ENCODE results near the gene ADH4. TPM values are rescaled to one million over a fixed set of nuclear protein-coding genes. Genes with fewer than 3 reads are reported as not detected.
A peak's percentile ranks its signal among the peaks of the same experiment; 100 is the strongest.

The ADH4 gene
- polyA plus RNA-seq, 1 donor (not counting 4 experiments of a cell fraction or from before 2014, with no cell fraction given), result not detected

DNA sequence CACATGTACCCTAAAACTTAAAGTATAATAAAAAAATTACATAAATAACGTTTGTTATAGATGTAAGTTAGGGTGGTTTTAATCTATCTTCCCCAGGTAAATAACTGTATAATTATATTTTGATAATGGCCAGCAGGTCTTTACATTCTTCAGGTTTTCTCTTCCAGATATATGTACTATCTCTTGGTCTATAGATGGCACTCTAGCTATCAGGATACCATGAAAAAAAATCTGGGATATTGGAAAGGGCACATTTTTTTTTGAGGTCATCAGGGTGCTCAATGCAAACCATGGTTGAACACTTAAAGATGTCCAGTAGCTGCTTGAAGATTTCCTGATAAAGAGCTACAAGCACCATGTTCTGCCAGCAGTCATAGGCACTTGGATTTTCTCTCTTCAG lies 15.6 kb upstream of the ADH4 start:
- Histone ChIP-seq H3K4me1 (ENCODE audit: control insufficient read depth, extremely low read depth, insufficient read depth, low read length) (no peaks in the 10 kb centered on the region), H3K9me3 (ENCODE audit: control insufficient read depth, low read depth, low read length) (no peaks in the 10 kb centered on the region), H4K20me1 (ENCODE audit: control insufficient read depth, extremely low read depth, insufficient read depth, low read length) (no peaks in the 10 kb centered on the region), H3K4me2 (ENCODE audit: control insufficient read depth, extremely low read depth, insufficient read depth, low read depth, low read length) (no peak overlapping the region), H3K9ac (ENCODE audit: control insufficient read depth, extremely low read depth, insufficient read depth, low read length) (no peak overlapping the region), H3K4me3 (ENCODE audit: control insufficient read depth in 2 of 3, extremely low read depth in 1 of 3, insufficient read depth in 2 of 3, low read depth in 1 of 3, low read length in 3 of 3) (no peak overlapping the region), H3K9me1 (ENCODE audit: control insufficient read depth, extremely low read depth, insufficient read depth, low read length) (no peaks in the 10 kb centered on the region), H3K27me3 (ENCODE audit: control insufficient read depth, extremely low read depth, insufficient read depth, low read length) (no peaks in the 10 kb centered on the region), H3K36me3 (ENCODE audit: control insufficient read depth in 2 of 2, extremely low read depth in 1 of 2, insufficient read depth in 2 of 2, low read length in 2 of 2) (peaks cover 0 to 1% of the 10 kb centered on the region in 2 experiments), H3K79me2 (ENCODE audit: control insufficient read depth, insufficient read depth, low read length) (no peaks in the 10 kb centered on the region), H3K27ac (ENCODE audit: control insufficient read depth, insufficient read depth, low read length) (no peak overlapping the region), H2AFZ (ENCODE audit: control insufficient read depth, low read length) (no peak overlapping the region)
- FAIRE-seq (no peak), DNase-seq (ENCODE audit: low read depth, low spot score) (no peak)
- dilution Hi-C loops (cut with MboI; ENCODE audit: extremely low pct_ligation_motif_present, low sequenced_read_pairs), result no loop called here
- TF ChIP-seq, protein P1, sequence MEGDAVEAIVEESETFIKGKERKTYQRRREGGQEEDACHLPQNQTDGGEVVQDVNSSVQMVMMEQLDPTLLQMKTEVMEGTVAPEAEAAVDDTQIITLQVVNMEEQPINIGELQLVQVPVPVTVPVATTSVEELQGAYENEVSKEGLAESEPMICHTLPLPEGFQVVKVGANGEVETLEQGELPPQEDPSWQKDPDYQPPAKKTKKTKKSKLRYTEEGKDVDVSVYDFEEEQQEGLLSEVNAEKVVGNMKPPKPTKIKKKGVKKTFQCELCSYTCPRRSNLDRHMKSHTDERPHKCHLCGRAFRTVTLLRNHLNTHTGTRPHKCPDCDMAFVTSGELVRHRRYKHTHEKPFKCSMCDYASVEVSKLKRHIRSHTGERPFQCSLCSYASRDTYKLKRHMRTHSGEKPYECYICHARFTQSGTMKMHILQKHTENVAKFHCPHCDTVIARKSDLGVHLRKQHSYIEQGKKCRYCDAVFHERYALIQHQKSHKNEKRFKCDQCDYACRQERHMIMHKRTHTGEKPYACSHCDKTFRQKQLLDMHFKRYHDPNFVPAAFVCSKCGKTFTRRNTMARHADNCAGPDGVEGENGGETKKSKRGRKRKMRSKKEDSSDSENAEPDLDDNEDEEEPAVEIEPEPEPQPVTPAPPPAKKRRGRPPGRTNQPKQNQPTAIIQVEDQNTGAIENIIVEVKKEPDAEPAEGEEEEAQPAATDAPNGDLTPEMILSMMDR (optimal IDR thresholded peaks at IDR 0.05 in 1 of 3, IDR thresholded peaks at IDR 0.05 in 1 of 3, conservative IDR thresholded peaks at IDR 0.05 in 1 of 3; ENCODE audit: extremely low read depth in 1 of 3, insufficient read depth in 2 of 3, low read length in 3 of 3), result peak in 1 of 3 experiments; percentile 18
- no peak for TF ChIP-seq EZH2 (IDR thresholded peaks at IDR 0.05; ENCODE audit: low read length)

- DNase-seq (ENCODE audit: low read depth, low spot score), result no peak
- FAIRE-seq, result no peak
- no peaks in the 10 kb centered on the region for H4K20me1 ChIP-seq (ENCODE audit: control insufficient read depth, extremely low read depth, insufficient read depth, low read length)
- TF ChIP-seq, protein P1 (optimal IDR thresholded peaks at IDR 0.05 in 1 of 3, IDR thresholded peaks at IDR 0.05 in 1 of 3, conservative IDR thresholded peaks at IDR 0.05 in 1 of 3; ENCODE audit: extremely low read depth in 1 of 3, insufficient read depth in 2 of 3, low read length in 3 of 3), result no peak
- no peak for TF ChIP-seq EZH2 (IDR thresholded peaks at IDR 0.05; ENCODE audit: low read length)
- dilution Hi-C loops (cut with MboI; ENCODE audit: extremely low pct_ligation_motif_present, low sequenced_read_pairs), result no loop called here
- no peaks in the 10 kb centered on the region for H3K4me1 ChIP-seq (ENCODE audit: control insufficient read depth, extremely low read depth, insufficient read depth, low read length)
- no peak overlapping the region for H3K27ac ChIP-seq (ENCODE audit: control insufficient read depth, insufficient read depth, low read length)
- H3K27me3 ChIP-seq (ENCODE audit: control insufficient read depth, extremely low read depth, insufficient read depth, low read length), result no peaks in the 10 kb centered on the region
- no peak overlapping the region for H3K4me3 ChIP-seq (ENCODE audit: control insufficient read depth in 2 of 3, extremely low read depth in 1 of 3, insufficient read depth in 2 of 3, low read depth in 1 of 3, low read length in 3 of 3)
- H3K9me3 ChIP-seq (ENCODE audit: control insufficient read depth, low read depth, low read length), result no peaks in the 10 kb centered on the region
- no peaks in the 10 kb centered on the region for H3K9me1 ChIP-seq (ENCODE audit: control insufficient read depth, extremely low read depth, insufficient read depth, low read length)
- H2AFZ ChIP-seq (ENCODE audit: control insufficient read depth, low read length), result no peak overlapping the region
- H3K4me2 ChIP-seq (ENCODE audit: control insufficient read depth, extremely low read depth, insufficient read depth, low read depth, low read length), result no peak overlapping the region
- no peaks in the 10 kb centered on the region for H3K79me2 ChIP-seq (ENCODE audit: control insufficient read depth, insufficient read depth, low read length)
- peaks cover 0 to 1% of the 10 kb centered on the region in 2 experiments for H3K36me3 ChIP-seq (ENCODE audit: control insufficient read depth in 2 of 2, extremely low read depth in 1 of 2, insufficient read depth in 2 of 2, low read length in 2 of 2)
- no peak overlapping the region for H3K9ac ChIP-seq (ENCODE audit: control insufficient read depth, extremely low read depth, insufficient read depth, low read length)
These were observed 13.4 kb upstream of the ADH4 start for GRCh38 chr4:99157478-99157935.
